HepG2 (cell line): ENCODE measurements around the gene POU2F2. TPM values are rescaled to one million over a fixed set of nuclear protein-coding genes. Genes with fewer than 3 reads are reported as not detected.
A peak's percentile ranks its signal among the peaks of the same experiment; 100 is the strongest.

ENCODE experiments used
- AGO2 ChIP-seq: fragments of 200-400 bp; formaldehyde crosslinking; optimal IDR thresholded peaks from 2 replicates; pipeline ENCODE3; 2017; ENCODE audit warnings: mild to moderate bottlenecking, low read depth, low read length, moderate library complexity
- CC2D1A ChIP-seq: sonication (generic); formaldehyde crosslinking; IDR thresholded peaks from 2 replicates; pipeline ENCODE4 v1.8.1; 2023; ENCODE audit warnings: mild to moderate bottlenecking, missing genetic modification reagents
- CCAR2 ChIP-seq: fragments of 200-400 bp; formaldehyde crosslinking; optimal IDR thresholded peaks from 2 replicates; pipeline ENCODE3; 2018; ENCODE audit warnings: low read depth, mild to moderate bottlenecking, low read length, moderate library complexity
- GATAD2A ChIP-seq: IDR thresholded peaks from 2 replicates; pipeline ENCODE4 v1.6.1; 2016
- GZF1 ChIP-seq: sonication (generic); formaldehyde crosslinking; IDR thresholded peaks from 2 replicates; pipeline ENCODE4 v1.5.1; 2020; ENCODE audit warnings: mild to moderate bottlenecking, missing genetic modification reagents
- HOXA7 ChIP-seq: sonication (generic); formaldehyde crosslinking; IDR thresholded peaks from 2 replicates; pipeline ENCODE4 v1.8.1; 2022; ENCODE audit warnings: mild to moderate bottlenecking, missing genetic modification reagents, moderate library complexity
- KAT8 ChIP-seq: IDR thresholded peaks from 2 replicates; pipeline ENCODE4 v1.6.1; 2016; ENCODE audit warnings: missing genetic modification reagents, missing compliant biosample characterization
- KLF11 ChIP-seq: IDR thresholded peaks from 2 replicates; pipeline ENCODE4 v1.6.1; 2016; ENCODE audit warnings: missing compliant biosample characterization
- LCORL ChIP-seq, 2 experiments: fragments of 450-650 bp in 1 of 2; sonication (generic) in 1 of 2; formaldehyde crosslinking in 1 of 2; IDR thresholded peaks; 2 replicates each; pipeline versions ENCODE4 v1.5.0 to v1.6.1; 2017 to 2020; ENCODE audit warnings: antibody characterized with exemption in 1 of 2, missing genetic modification reagents in 1 of 2
- MAFK ChIP-seq, 2 experiments: IDR thresholded peaks in 1 of 2; conservative IDR thresholded peaks in 1 of 2; 2 replicates each; pipeline ENCODE4 v1.6.1; 2011; ENCODE audit warnings: improper control_type of control experiment in 2 of 2, low read length in 2 of 2
- MYC ChIP-seq: sonication (generic); formaldehyde crosslinking; IDR thresholded peaks from 2 replicates; pipeline ENCODE4 v1.9.0; 2021; ENCODE audit warnings: missing genetic modification reagents, borderline replicate concordance
- MYNN ChIP-seq: sonication (generic); formaldehyde crosslinking; IDR thresholded peaks from 2 replicates; pipeline ENCODE4 v1.4.0; 2020; ENCODE audit warnings: mild to moderate bottlenecking, low read depth, missing genetic modification reagents
- NR2C2 ChIP-seq: sonication (generic); formaldehyde crosslinking; IDR thresholded peaks from 2 replicates; pipeline ENCODE4 v1.4.0; 2020; ENCODE audit warnings: missing genetic modification reagents, mild to moderate bottlenecking, moderate library complexity, borderline replicate concordance
- RAD51 ChIP-seq: fragments of 450-650 bp; IDR thresholded peaks from 2 replicates; pipeline ENCODE4 v1.6.1; 2016; ENCODE audit warnings: borderline replicate concordance
- SPEN ChIP-seq: sonication (generic); formaldehyde crosslinking; IDR thresholded peaks from 2 replicates; pipeline ENCODE4 v1.5.1; 2020; ENCODE audit warnings: low read depth, mild to moderate bottlenecking, missing genetic modification reagents
- TBL1XR1 ChIP-seq: fragments of 150-350 bp; IDR thresholded peaks from 2 replicates; pipeline ENCODE4 v1.6.1; 2014; ENCODE audit warnings: borderline replicate concordance, low read length; ENCODE audit not compliant: partially characterized antibody
- YEATS2 ChIP-seq: sonication (generic); formaldehyde crosslinking; IDR thresholded peaks from 2 replicates; pipeline ENCODE4 v1.4.0; 2020; ENCODE audit warnings: missing genetic modification reagents, borderline replicate concordance
- ZFP41 ChIP-seq: sonication (generic); formaldehyde crosslinking; IDR thresholded peaks from 2 replicates; pipeline ENCODE4 v1.4.0; 2020; ENCODE audit warnings: mild to moderate bottlenecking, missing genetic modification reagents, borderline replicate concordance
- ZNF24 ChIP-seq: fragments of 450-650 bp; IDR thresholded peaks from 2 replicates; pipeline ENCODE4 v1.6.1; 2017; ENCODE audit warnings: antibody characterized with exemption, mild to moderate bottlenecking
- ZNF670 ChIP-seq: sonication (generic); formaldehyde crosslinking; IDR thresholded peaks from 2 replicates; pipeline ENCODE4 v1.8.0; 2022; ENCODE audit warnings: mild to moderate bottlenecking, missing genetic modification reagents, borderline replicate concordance
- ZNF678 ChIP-seq: sonication (generic); formaldehyde crosslinking; IDR thresholded peaks from 2 replicates; pipeline ENCODE4 v1.4.0; 2020; ENCODE audit warnings: mild to moderate bottlenecking, missing genetic modification reagents
- ZNF768 ChIP-seq: sonication (generic); formaldehyde crosslinking; IDR thresholded peaks from 2 replicates; pipeline ENCODE4 v1.4.0; 2020; ENCODE audit warnings: missing genetic modification reagents
- polyA plus RNA-seq, 8 experiments: library from polyadenylated mRNA; depleted of rRNA in 3 of 8; stranded (reverse) in 7 of 8; unstranded in 1 of 8; fragments of >200 nt; fragmentation: Illumina TruSeq in 4 of 8; extraction: Trizol in 4 of 8; gene quantifications; 2 replicates each; pipeline versions ENCODE4 v1.2.1 to v1.2.3, GENCODE V29; 2011 to 2016; ENCODE audit warnings: low read depth in 4 of 8, missing spikeins in 1 of 8, mixed read lengths in 1 of 8; ENCODE audit not compliant: insufficient read depth in 1 of 8
- total RNA-seq, 5 experiments: library from RNA; depleted of rRNA; stranded (reverse); fragments of >200 nt; fragmentation: Illumina TruSeq; extraction: Trizol; gene quantifications; 2 replicates each; pipeline ENCODE4 v1.2.3, GENCODE V29; 2016; ENCODE audit warnings: low read depth in 1 of 5
- TF ChIP-seq, protein P1 (sequence below): sonication (generic); formaldehyde crosslinking; IDR thresholded peaks from 2 replicates; pipeline ENCODE4 v1.8.0; 2022; ENCODE audit warnings: missing genetic modification reagents, mild to moderate bottlenecking, moderate library complexity, borderline replicate concordance
- TF ChIP-seq, protein P2 (sequence below): sonication (generic); formaldehyde crosslinking; IDR thresholded peaks from 2 replicates; pipeline ENCODE4 v1.8.1; 2022; ENCODE audit warnings: low read depth, mild to moderate bottlenecking, missing genetic modification reagents
- TF ChIP-seq, protein P3 (sequence below): sonication (generic); formaldehyde crosslinking; IDR thresholded peaks from 2 replicates; pipeline ENCODE4 v1.5.1; 2020; ENCODE audit warnings: mild to moderate bottlenecking, missing genetic modification reagents, moderate library complexity

The POU2F2 gene
- total and polyA plus RNA-seq, 2 of the 13 experiments (the other 11 are each of a cell fraction or from before 2014, with no cell fraction given) = 0.09 to 0.17 TPM

DNA sequence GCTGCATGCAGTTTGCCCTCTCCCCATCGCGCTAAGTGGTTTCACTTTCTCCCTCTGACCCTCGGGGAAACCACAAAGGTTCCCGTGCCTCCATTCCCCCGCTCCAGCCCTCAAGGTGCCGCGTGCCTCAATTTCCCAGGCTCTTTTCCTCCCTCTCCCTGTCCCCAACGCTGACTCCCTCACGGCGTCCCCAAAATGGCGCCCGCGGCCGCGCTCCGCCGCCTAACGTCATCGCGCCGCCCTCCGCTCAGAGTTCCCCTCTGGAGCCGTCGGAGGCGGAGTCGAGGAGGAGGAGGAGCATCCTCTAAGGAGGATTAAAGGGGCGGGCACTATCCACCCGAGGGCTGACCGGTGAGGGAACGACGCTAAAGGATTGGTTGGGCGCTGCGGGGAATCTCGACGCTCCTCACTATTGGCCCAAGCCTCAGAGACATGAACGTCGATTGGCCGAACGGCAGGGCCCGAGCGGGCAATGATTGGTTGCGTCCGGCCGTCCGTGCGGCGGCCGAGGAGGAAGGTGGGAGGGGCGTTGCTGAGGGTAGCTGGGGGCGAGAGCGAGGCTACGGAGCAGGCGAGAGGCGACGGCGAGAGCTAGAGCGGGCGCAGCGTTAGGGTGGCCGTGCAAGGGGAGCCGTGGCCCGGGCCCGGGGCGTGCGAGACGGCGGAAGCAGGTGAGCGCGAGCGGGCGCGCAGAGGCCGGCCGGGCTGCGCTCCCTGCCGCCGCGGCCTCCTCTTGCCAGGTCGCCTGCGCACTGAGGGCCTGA is 56.4 kb downstream of the POU2F2 start, which contains the start of gene ZNF574 (continued):
- TF ChIP-seq, protein P1, sequence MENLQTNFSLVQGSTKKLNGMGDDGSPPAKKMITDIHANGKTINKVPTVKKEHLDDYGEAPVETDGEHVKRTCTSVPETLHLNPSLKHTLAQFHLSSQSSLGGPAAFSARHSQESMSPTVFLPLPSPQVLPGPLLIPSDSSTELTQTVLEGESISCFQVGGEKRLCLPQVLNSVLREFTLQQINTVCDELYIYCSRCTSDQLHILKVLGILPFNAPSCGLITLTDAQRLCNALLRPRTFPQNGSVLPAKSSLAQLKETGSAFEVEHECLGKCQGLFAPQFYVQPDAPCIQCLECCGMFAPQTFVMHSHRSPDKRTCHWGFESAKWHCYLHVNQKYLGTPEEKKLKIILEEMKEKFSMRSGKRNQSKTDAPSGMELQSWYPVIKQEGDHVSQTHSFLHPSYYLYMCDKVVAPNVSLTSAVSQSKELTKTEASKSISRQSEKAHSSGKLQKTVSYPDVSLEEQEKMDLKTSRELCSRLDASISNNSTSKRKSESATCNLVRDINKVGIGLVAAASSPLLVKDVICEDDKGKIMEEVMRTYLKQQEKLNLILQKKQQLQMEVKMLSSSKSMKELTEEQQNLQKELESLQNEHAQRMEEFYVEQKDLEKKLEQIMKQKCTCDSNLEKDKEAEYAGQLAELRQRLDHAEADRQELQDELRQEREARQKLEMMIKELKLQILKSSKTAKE (CRISPR knock-in tag) = no peak
- TF ChIP-seq SPEN (CRISPR knock-in tag) (peak; percentile 52), TBL1XR1 (no peak), HOXA7 (CRISPR knock-in tag) (no peak), NR2C2 (CRISPR knock-in tag) (peak; percentile 35; the same call in 1 of the 2 replicates), KLF11 (CRISPR knock-in tag) (no peak), AGO2 (peak; percentile 52), RAD51 (no peak), CC2D1A (CRISPR knock-in tag) (no peak), GZF1 (CRISPR knock-in tag) (peak; percentile 73; the same call in 1 of the 2 replicates), MYC (peak; percentile 86), GATAD2A (CRISPR knock-in tag) (peak; percentile 21; the same call in 1 of the 2 replicates), MYNN (CRISPR knock-in tag) (no peak), ZNF678 (CRISPR knock-in tag) (no peak), YEATS2 (peak; percentile 83; the same call in 1 of the 2 replicates), KAT8 (CRISPR knock-in tag) (peak; percentile 91), MAFK (conservative IDR thresholded peaks at IDR 0.05 in 1 of 2, IDR thresholded peaks at IDR 0.05 in 1 of 2; ENCODE audit: low read length in 2 of 2) (no peak), ZFP41 (CRISPR knock-in tag) (no peak), ZNF670 (no peak), ZNF768 (CRISPR knock-in tag) (peak; percentile 32; the same call in 1 of the 2 replicates), LCORL (IDR thresholded peaks at IDR 0.05) (no peak; the same call in 1 of the 2 replicates), LCORL (CRISPR knock-in tag; IDR thresholded peaks at IDR 0.05) (no peak), CCAR2 (no peak), ZNF24 (no peak)
- TF ChIP-seq, protein P2, sequence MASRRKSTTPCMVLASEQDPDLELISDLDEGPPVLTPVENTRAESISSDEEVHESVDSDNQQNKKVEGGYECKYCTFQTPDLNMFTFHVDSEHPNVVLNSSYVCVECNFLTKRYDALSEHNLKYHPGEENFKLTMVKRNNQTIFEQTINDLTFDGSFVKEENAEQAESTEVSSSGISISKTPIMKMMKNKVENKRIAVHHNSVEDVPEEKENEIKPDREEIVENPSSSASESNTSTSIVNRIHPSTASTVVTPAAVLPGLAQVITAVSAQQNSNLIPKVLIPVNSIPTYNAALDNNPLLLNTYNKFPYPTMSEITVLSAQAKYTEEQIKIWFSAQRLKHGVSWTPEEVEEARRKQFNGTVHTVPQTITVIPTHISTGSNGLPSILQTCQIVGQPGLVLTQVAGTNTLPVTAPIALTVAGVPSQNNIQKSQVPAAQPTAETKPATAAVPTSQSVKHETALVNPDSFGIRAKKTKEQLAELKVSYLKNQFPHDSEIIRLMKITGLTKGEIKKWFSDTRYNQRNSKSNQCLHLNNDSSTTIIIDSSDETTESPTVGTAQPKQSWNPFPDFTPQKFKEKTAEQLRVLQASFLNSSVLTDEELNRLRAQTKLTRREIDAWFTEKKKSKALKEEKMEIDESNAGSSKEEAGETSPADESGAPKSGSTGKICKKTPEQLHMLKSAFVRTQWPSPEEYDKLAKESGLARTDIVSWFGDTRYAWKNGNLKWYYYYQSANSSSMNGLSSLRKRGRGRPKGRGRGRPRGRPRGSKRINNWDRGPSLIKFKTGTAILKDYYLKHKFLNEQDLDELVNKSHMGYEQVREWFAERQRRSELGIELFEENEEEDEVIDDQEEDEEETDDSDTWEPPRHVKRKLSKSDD (CRISPR knock-in tag) = peak; percentile 82; the same call in 1 of the 2 replicates
- TF ChIP-seq, protein P3, sequence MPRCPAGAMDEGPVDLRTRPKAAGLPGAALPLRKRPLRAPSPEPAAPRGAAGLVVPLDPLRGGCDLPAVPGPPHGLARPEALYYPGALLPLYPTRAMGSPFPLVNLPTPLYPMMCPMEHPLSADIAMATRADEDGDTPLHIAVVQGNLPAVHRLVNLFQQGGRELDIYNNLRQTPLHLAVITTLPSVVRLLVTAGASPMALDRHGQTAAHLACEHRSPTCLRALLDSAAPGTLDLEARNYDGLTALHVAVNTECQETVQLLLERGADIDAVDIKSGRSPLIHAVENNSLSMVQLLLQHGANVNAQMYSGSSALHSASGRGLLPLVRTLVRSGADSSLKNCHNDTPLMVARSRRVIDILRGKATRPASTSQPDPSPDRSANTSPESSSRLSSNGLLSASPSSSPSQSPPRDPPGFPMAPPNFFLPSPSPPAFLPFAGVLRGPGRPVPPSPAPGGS = 0 out of 2 replicates have a peak, but pooled peaks have one; percentile 67
